GM12873 (cell line): Measurements from ENCODE around the gene TCF20.

Source experiments
- TF ChIP-seq, protein P1 (sequence below): IDR thresholded peaks from 2 replicates; pipeline ENCODE4 v1.5.1; 2012; ENCODE audit warnings: low read depth, mild to moderate bottlenecking, moderate library complexity, low read length, control low read depth; ENCODE audit not compliant: insufficient read depth; ENCODE audit errors: missing control alignments

Gene TCF20

DNA sequence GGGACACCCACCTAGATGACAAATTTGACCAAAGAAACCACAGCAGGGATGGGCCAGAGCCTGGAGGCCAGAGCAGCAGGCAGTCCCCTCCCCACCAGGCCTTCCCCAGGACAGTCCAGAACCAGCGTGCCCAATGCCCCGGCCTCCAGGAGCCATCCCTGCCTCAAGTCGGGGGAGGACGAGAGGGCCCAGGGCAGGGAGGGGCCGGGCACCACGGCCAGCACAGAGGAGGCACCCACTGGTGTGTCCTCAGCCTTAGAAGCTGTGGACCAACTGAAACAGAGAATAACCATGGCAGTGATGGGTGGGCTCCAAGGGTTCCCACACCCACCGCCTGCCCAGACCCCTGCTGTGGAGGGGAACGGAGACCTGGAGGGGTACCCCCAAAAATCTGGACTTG, 28.3 kb upstream of the TCF20 start:
- TF ChIP-seq, protein P1, sequence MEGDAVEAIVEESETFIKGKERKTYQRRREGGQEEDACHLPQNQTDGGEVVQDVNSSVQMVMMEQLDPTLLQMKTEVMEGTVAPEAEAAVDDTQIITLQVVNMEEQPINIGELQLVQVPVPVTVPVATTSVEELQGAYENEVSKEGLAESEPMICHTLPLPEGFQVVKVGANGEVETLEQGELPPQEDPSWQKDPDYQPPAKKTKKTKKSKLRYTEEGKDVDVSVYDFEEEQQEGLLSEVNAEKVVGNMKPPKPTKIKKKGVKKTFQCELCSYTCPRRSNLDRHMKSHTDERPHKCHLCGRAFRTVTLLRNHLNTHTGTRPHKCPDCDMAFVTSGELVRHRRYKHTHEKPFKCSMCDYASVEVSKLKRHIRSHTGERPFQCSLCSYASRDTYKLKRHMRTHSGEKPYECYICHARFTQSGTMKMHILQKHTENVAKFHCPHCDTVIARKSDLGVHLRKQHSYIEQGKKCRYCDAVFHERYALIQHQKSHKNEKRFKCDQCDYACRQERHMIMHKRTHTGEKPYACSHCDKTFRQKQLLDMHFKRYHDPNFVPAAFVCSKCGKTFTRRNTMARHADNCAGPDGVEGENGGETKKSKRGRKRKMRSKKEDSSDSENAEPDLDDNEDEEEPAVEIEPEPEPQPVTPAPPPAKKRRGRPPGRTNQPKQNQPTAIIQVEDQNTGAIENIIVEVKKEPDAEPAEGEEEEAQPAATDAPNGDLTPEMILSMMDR: no peak

DNA sequence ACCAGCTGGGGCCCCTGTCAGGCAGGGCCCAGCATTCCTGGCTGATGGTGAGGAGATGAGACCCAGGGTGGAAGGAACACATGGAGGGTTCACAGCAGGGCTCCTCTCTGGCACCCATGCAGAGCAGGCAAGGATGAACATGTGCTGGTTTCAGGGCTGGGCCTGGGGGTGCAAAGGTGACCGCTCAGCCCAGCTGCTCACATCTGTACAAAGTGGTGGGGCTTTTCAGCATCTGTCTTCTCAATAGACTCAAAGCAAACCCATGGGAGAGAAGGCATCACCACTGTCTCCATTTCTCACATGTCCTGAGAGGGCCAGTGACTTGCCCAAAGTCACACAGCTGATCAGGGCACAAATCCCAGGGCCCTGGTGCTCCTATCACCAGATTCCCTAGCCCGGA, 27.3 kb upstream of the TCF20 start:
- TF ChIP-seq, protein P1: no peak

DNA sequence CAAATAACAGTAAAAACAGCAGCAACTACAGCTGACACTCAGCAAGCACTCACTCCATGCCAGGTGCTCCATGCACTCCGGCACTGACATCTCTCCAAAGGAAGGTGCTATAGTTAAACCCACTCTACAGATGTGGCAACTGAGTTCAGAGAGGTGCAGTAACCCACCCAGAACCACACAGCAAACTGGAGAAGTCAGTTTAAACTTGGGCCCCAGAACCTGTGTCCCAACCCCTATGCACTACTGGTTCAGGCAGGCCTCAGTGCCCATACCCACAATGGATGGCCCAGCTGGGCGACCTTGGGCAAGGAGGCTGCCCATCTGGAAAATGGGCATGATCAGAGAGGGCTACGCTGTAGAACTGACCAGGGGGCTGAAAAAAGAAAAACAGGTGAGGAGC, 26.4 kb upstream of the TCF20 start:
- TF ChIP-seq, protein P1: no peak

DNA sequence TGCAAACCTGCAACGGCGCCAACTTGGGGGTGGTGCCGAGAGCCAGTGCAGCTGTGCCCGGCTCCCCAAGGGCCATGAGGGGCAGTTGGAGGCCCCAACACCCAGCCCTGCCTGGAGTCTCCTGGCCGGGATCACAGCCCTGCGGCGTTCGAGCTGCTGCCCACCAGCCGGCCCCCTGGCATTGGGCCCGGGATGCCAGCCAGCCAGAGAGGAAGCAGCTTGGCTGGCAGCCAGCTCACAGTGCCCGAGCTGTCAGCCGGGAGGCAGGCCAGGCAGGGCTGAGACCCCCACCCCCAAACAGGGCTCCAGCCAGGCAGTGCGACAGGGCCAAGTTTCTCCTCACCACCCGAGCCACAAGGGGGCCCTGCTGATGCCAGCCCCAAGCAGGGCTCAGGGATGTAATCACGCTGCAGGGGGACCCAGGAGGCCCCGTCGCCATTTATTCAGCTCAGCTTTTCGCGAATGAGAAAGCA, 26.0 kb upstream of the TCF20 start:
- TF ChIP-seq, protein P1: peak; percentile 25

DNA sequence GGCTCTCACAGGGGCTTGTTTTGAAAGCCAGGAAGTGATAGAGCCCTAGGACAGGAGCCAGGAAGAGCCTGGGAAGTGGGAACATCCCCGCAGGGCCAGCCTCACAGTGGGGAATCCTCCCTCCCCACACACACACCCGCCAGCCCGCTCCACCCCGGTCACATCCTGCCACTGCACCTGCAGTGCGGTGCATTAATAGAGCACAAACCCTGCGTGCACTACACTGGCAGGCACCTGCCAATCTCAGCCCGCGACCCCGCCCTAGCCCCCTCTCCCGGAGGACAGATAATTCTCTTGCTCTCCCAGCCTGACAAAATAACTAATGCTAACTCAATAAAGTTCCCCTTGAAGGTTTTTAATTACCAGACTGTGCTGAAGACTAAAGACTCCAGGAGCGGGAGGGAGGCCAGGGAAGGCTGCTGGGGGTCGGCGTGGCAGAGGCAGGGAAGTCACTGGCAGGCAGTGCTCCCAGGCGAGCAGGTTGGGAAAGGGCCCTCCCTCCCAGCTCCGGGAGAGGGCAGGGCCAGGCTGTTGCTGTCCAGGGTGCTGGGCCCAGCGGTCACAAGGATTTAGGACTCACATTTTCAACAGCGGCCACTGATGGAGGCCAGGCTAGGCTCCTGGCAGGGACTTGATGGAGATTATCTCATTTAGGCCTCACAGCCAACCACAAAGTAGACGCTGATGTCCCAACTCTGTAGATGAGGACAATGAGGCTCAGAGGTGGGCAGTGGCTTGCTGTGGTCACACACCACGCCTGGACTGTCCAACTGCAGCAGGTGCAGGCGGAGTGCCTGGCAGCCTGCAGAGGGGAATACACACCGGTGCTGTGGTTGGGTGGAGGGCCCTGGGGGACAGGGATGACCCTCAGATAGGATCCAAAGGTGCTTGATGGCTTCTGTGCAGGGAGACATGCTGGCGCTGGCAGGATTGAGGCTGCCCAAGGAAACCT, 23.9 kb upstream of the TCF20 start:
- TF ChIP-seq, protein P1: no peak

GRCh38 chr22:42292732-42293520, 22.5 kb upstream of the TCF20 start:
- TF ChIP-seq, protein P1: no peak

DNA sequence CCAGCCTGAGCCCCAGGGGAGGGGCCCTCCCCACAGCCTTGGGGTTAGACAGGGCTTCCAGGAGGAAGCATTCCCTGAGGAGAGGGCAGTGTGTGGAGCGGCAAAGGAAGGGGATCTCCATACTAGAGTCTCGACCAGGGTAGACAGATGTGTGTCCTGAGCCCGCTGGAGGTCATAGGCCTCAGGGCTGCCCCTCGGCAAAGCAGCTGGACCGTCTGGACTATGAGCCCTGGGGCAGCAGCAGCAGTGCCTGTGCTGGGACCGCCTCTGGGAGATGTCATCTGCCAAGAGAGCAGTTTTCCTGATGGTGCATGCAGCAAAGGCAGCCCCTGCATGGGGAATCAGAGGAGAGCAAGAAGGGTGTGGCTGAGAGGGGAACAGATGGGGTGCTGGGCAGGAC, 20.8 kb upstream of the TCF20 start:
- TF ChIP-seq, protein P1: no peak
